ENCODE data around the gene APCDD1. TPM values are rescaled to one million over a fixed set of nuclear protein-coding genes. Genes with fewer than 3 reads are reported as not detected.

The APCDD1 gene
- total RNA-seq, 4 donors from 2014 or later, result 30.7 to 51.8 (median 43.4) TPM

- no peaks in the 10 kb centered on the region for H3K36me3 ChIP-seq
- no peak for DNase-seq (ENCODE audit: extremely low spot score)
- peaks cover 0 to 20% (median 0%) of the 10 kb centered on the region in 4 donors for H3K27me3 ChIP-seq
- no peak overlapping the region for H3K27ac ChIP-seq (replicated peaks in 1 of 4)
- intact Hi-C loops (cut with DNase I), result no loop called here
- TF ChIP-seq POLR2A (IDR thresholded peaks at IDR 0.05; ENCODE audit: low read depth), result no peak
- 48% methylated on average over 7 of the region's 7 CpGs for WGBS
- peaks cover 5 to 9% (median 6%) of the 10 kb centered on the region in 4 donors for H3K4me1 ChIP-seq
- H3K9me3 ChIP-seq, result peaks cover 0 to 3% (median 0%) of the 10 kb centered on the region in 4 donors
- no peak overlapping the region for H3K4me3 ChIP-seq
Measured at GRCh38 chr18:10424585-10425307, 29.7 kb upstream of the APCDD1 start.

- TF ChIP-seq POLR2A (IDR thresholded peaks at IDR 0.05; ENCODE audit: low read depth) (no peak), EP300 (IDR thresholded peaks at IDR 0.05) (no peak), POLR2AphosphoS5 (IDR thresholded peaks at IDR 0.05) (no peak)
- TF ChIP-seq, protein P1, sequence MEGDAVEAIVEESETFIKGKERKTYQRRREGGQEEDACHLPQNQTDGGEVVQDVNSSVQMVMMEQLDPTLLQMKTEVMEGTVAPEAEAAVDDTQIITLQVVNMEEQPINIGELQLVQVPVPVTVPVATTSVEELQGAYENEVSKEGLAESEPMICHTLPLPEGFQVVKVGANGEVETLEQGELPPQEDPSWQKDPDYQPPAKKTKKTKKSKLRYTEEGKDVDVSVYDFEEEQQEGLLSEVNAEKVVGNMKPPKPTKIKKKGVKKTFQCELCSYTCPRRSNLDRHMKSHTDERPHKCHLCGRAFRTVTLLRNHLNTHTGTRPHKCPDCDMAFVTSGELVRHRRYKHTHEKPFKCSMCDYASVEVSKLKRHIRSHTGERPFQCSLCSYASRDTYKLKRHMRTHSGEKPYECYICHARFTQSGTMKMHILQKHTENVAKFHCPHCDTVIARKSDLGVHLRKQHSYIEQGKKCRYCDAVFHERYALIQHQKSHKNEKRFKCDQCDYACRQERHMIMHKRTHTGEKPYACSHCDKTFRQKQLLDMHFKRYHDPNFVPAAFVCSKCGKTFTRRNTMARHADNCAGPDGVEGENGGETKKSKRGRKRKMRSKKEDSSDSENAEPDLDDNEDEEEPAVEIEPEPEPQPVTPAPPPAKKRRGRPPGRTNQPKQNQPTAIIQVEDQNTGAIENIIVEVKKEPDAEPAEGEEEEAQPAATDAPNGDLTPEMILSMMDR (IDR thresholded peaks at IDR 0.05), result no peak
- H3K9me3 ChIP-seq, result no peaks in the 10 kb centered on the region
- no peak overlapping the region for H3K27ac ChIP-seq (replicated peaks in 1 of 4)
- H3K4me1 ChIP-seq, result peaks cover 0 to 12% (median 6%) of the 10 kb centered on the region in 4 donors
- no peaks in the 10 kb centered on the region for H3K27me3 ChIP-seq
- 43% methylated on average over 4 of the region's 4 CpGs for WGBS
- intact Hi-C loops (cut with DNase I), result no loop called here
- H3K36me3 ChIP-seq, result no peaks in the 10 kb centered on the region
- DNase-seq (ENCODE audit: extremely low spot score), result no peak
- no peak overlapping the region for H3K4me3 ChIP-seq
Measured at GRCh38 chr18:10430677-10431076, 23.8 kb upstream of the APCDD1 start.

DNA sequence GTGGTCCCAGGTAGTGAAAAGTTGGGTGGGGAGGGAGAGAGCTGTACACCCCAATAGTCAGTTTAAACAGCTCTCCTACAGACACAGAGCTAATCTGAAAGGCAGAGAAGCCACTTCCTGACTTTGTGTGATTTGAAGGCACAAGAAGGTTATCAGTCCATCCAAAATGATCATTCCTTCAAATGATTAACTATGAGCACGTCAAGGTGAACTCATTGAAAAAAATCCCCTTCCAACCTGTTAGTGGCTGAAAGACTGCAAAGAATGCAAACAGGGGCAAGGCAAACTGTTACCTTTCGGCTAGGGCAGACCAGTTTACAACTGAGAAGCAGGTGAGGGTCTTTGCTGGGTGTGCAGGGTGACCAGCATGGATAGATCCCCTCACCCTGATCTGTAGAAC lies 22.8 kb upstream of the APCDD1 start:
- intact Hi-C loops (cut with DNase I), result no loop called here
- no peak for DNase-seq (ENCODE audit: extremely low spot score)

GRCh38 chr18:10432781-10433180 lies 21.7 kb upstream of the APCDD1 start:
- Histone ChIP-seq H3K4me1 (peaks cover 0 to 12% (median 6%) of the 10 kb centered on the region in 4 donors), H3K27ac (replicated peaks in 1 of 4) (no peak overlapping the region), H3K36me3 (no peaks in the 10 kb centered on the region), H3K9me3 (no peaks in the 10 kb centered on the region), H3K4me3 (no peak overlapping the region), H3K27me3 (no peaks in the 10 kb centered on the region)
- 69% methylated on average over 7 of the region's 7 CpGs for WGBS
- TF ChIP-seq POLR2A (IDR thresholded peaks at IDR 0.05; ENCODE audit: low read depth) (no peak), EP300 (IDR thresholded peaks at IDR 0.05) (no peak), POLR2AphosphoS5 (IDR thresholded peaks at IDR 0.05) (no peak)
- TF ChIP-seq, protein P1 (IDR thresholded peaks at IDR 0.05), result no peak
- intact Hi-C loops (cut with DNase I), result no loop called here
- DNase-seq (ENCODE audit: extremely low spot score), result no peak

More for the DNA sequence above, 22.8 kb upstream of the APCDD1 start:
- peaks cover 0 to 12% (median 6%) of the 10 kb centered on the region in 4 donors for H3K4me1 ChIP-seq
- 78% methylated on average over 2 of the region's 2 CpGs for WGBS
- H3K27ac ChIP-seq (replicated peaks in 1 of 4), result no peak overlapping the region
- no peaks in the 10 kb centered on the region for H3K9me3 ChIP-seq
- H3K4me3 ChIP-seq, result no peak overlapping the region
- no peaks in the 10 kb centered on the region for H3K27me3 ChIP-seq
- TF ChIP-seq, protein P1 (IDR thresholded peaks at IDR 0.05), result no peak
- no peak for TF ChIP-seq POLR2AphosphoS5 (IDR thresholded peaks at IDR 0.05)
- TF ChIP-seq EP300 (IDR thresholded peaks at IDR 0.05), result no peak
- TF ChIP-seq POLR2A (IDR thresholded peaks at IDR 0.05; ENCODE audit: low read depth), result no peak
- no peaks in the 10 kb centered on the region for H3K36me3 ChIP-seq

GRCh38 chr18:10436160-10436559 lies 18.3 kb upstream of the APCDD1 start:
- no peaks in the 10 kb centered on the region for H3K36me3 ChIP-seq
- H3K27ac ChIP-seq (replicated peaks in 1 of 4), result no peak overlapping the region
- 93% methylated on average over 3 of the region's 3 CpGs for WGBS
- peaks cover 0 to 12% (median 6%) of the 10 kb centered on the region in 4 donors for H3K4me1 ChIP-seq
- no peak for TF ChIP-seq POLR2A (IDR thresholded peaks at IDR 0.05; ENCODE audit: low read depth)
- TF ChIP-seq, protein P1 (IDR thresholded peaks at IDR 0.05), result no peak
- TF ChIP-seq POLR2AphosphoS5 (IDR thresholded peaks at IDR 0.05), result no peak
- TF ChIP-seq EP300 (IDR thresholded peaks at IDR 0.05), result no peak
- no peak overlapping the region for H3K4me3 ChIP-seq
- H3K9me3 ChIP-seq, result no peaks in the 10 kb centered on the region
- no peak for DNase-seq (ENCODE audit: extremely low spot score)
- intact Hi-C loops (cut with DNase I), result no loop called here
- peaks cover 0 to 11% (median 0%) of the 10 kb centered on the region in 4 donors for H3K27me3 ChIP-seq
